HG03064 (cell line): ENCODE results near the gene CLIC6.

Experiments used
- ATAC-seq: cut with Tn5 transposase; IDR thresholded peaks from one replicate; pipeline ENCODE4 v1.9.1; 2021; ENCODE audit warnings: low read depth; ENCODE audit not compliant: unreplicated experiment

CLIC6 gene

DNA sequence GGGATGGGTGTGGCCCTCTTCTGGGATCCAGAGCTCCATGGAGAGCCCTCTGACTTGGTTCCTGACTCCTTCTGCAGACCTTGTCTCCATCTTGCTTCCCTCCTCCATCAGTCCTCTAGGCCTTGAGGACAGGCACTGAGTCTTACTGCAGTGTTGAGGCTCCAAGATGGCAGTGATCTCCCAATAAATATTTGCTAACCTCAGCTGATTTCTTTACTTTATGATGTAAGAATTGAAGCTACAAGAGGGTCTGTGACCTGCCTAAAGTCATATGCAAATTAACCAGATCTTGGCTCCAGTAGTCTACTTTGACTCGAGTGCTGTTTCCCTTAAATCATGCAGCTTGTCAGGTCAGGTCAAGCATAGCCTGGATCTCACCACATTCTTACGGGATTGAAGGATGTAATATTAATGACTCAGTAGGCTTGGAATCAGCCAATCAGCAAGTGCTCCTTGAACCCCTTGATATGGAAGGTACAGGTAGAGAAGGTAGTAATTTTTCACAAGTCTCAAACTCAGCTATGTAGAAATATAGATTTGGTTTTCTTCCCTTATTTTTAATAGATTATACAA lies 93.0 kb downstream of the CLIC6 start:
- ATAC-seq, result no peak

DNA sequence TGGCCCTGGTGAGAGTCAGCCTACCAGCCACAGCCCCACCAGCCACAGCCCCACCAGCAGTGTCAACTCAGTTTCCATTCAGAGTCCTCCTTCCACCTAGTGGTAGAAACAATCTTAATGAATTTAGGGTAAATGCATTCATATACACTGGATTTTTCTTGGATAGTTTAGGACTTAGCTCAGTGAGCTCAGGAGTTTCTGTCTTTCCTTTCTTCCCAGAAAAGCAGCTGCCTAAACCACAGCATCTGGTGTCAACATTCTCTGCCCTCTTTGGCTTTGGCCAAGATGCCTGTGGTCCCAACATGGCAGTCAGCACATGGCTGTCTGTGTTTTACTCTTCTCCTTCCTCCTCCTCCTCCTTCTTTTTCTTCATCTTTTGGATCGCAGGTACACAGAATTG lies 94.0 kb downstream of the CLIC6 start:
- no peak for ATAC-seq

DNA sequence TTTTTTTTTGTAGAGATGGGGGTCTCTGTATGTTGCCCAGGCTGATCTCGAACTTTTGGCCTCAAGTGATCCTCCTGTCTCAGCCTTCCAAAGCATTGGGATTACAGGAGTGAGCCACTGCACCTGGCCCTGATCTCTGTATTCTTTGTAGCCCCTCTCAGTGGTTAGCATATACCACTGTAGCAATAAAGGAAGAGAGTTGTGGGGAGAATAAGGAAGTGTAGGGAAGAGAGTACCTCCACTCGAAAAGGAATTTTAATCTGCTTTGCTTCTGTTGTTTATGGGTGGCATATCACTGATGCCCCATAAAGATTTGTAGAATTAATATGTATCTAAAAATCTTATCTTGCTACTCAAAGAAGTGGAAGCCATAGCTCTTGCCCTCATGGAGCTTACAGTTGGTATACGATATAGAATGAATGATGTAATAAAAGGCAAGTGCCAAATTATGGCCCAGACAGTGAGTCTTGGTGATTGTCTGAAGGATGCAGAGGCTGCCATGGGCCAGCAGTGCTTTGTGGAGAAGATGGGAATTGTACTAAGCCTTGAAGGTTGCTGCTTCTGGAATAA lies 96.0 kb downstream of the CLIC6 start:
- ATAC-seq, result no peak

DNA sequence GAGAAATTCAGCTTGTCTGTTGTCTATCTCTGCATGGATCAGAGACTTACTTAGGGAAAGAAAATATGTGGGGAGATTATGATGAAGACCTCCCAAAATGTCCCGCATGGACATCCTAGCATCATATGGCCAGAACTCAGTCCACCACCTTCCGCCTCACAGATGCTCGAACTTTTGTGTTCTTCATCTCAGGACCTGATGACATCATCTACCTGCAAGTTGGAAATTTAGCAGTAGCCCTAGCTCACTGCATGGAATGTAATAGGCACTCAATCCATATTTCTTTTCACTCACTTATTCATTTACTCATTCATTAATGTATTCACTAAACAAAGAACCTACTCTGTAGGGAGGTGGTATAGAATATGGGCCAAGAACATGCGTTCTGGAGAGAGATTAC lies 96.8 kb downstream of the CLIC6 start:
- ATAC-seq, result no peak

DNA sequence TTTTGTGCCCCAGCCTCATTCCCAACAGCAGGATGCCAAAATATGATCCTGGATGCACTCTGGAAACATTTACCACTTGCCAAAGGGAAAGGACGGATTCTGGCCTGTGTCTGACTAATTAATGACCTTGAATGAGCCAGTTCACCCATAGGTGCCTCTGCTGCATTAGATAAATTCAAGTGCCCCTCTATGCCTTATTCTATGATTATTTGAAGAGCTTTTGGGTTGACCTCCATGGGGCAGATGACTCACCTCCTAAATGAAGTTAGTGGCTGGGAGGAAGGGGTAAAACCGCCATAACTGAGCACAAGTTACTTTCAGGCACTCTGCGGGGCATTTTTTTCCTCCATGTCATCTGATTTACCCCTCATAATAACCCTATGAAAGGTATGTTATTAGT lies 98.1 kb downstream of the CLIC6 start:
- no peak for ATAC-seq
